OCI-LY7 (cell line): ENCODE results near the gene GAST. TPM values are rescaled to one million over a fixed set of nuclear protein-coding genes. Genes with fewer than 3 reads are reported as not detected.

Experiments used
- BruUV-seq: library from RNA; stranded (reverse); fragments of 400-500 nt; replicated peaks from 2 replicates; lab custom pipeline; 2021; lab: Mats Ljungman, UMichigan
- CTCF ChIA-PET: fragments of 300-600 bp; sonication (Branson Sonifier 250); formaldehyde crosslinking; loops from one replicate; lab custom pipeline; 2022; ENCODE audit warnings: antibody characterized with exemption; ENCODE audit not compliant: unreplicated experiment; lab: Charles Lee
- POLR2A ChIA-PET: fragments of 300-600 bp; sonication (Branson Sonifier 250); formaldehyde crosslinking; loops from one replicate; lab custom pipeline; 2022; ENCODE audit warnings: antibody characterized with exemption; lab: Charles Lee
- DNase-seq: peaks from one replicate; pipeline ENCODE4 v3.0.0-alpha.2; 2015; ENCODE audit warnings: low spot score
- H2AFZ ChIP-seq: fragments of 200-600 bp; sonication (generic), shearing (Covaris generic); 2 replicates; pipeline ENCODE4 v1.6.1; 2014; ENCODE audit warnings: mild to moderate bottlenecking, antibody characterized with exemption, low read length, moderate library complexity
- H3K27ac ChIP-seq: fragments of 200-600 bp; sonication (generic); 2 replicates; pipeline ENCODE4 v1.5.1; 2014; ENCODE audit warnings: mixed run types, low read depth, mild to moderate bottlenecking, moderate library complexity, low read length, inconsistent platforms; ENCODE audit not compliant: poor library complexity, severe bottlenecking
- H3K36me3 ChIP-seq: fragments of 200-600 bp; sonication (generic); 2 replicates; pipeline ENCODE4 v1.6.1; 2014; ENCODE audit warnings: mild to moderate bottlenecking, antibody characterized with exemption, low read length, moderate library complexity, mixed read lengths; ENCODE audit not compliant: insufficient read depth
- H3K4me1 ChIP-seq: fragments of 200-600 bp; sonication (generic); 2 replicates; pipeline ENCODE4 v1.5.1; 2014; ENCODE audit warnings: mild to moderate bottlenecking, low read length; ENCODE audit not compliant: insufficient read depth, poor library complexity, severe bottlenecking
- H3K4me2 ChIP-seq: fragments of 200-600 bp; sonication (generic); 2 replicates; pipeline ENCODE4 v1.6.1; 2014; ENCODE audit warnings: mild to moderate bottlenecking, low read length
- H3K4me3 ChIP-seq: fragments of 200-600 bp; sonication (generic); 2 replicates; pipeline ENCODE4 v1.5.1; 2014; ENCODE audit warnings: mild to moderate bottlenecking, low read depth, low read length; ENCODE audit not compliant: poor library complexity, severe bottlenecking
- H3K79me2 ChIP-seq: fragments of 200-600 bp; sonication (generic); 2 replicates; pipeline ENCODE4 v1.6.1; 2016; ENCODE audit warnings: low read depth, mild to moderate bottlenecking, low read length, moderate library complexity, mixed read lengths; ENCODE audit not compliant: insufficient read depth
- H3K9me2 ChIP-seq: fragments of 200-600 bp; sonication (generic); 2 replicates; pipeline ENCODE4 v1.6.1; 2016; ENCODE audit warnings: mild to moderate bottlenecking, low read length, mixed read lengths; ENCODE audit not compliant: insufficient read depth
- H3K9me3 ChIP-seq: fragments of 200-600 bp; sonication (generic); 2 replicates; pipeline ENCODE4 v1.6.1; 2014; ENCODE audit warnings: mild to moderate bottlenecking, mixed run types, low read length, mixed read lengths
- H4K20me1 ChIP-seq: fragments of 200-600 bp; sonication (generic); 2 replicates; pipeline ENCODE4 v1.6.1; 2014; ENCODE audit warnings: mild to moderate bottlenecking, antibody characterized with exemption, low read length, moderate library complexity, mixed read lengths; ENCODE audit not compliant: insufficient read depth
- CTCF ChIP-seq: fragments of 200-600 bp; sonication (generic); conservative IDR thresholded peaks from 2 replicates; pipeline ENCODE4 v1.5.1; 2014; ENCODE audit warnings: mild to moderate bottlenecking, antibody characterized with exemption, low read length, moderate library complexity, mixed read lengths
- EZH2phosphoT487 ChIP-seq: fragments of 200-600 bp; sonication (generic); IDR thresholded peaks from 2 replicates; pipeline ENCODE4 v1.6.1; 2018; ENCODE audit warnings: low read depth, borderline replicate concordance, mild to moderate bottlenecking, mixed run types, antibody characterized with exemption, low read length, moderate library complexity, mixed read lengths
- intact Hi-C: fragments of 100-400 bp; cut with micrococcal nuclease; formaldehyde crosslinking; loops from one replicate; pipeline ENCODE4 v1.10.0; 2022; ENCODE audit not compliant: unreplicated experiment
- total RNA-seq, 2 experiments: library from RNA; depleted of rRNA in 1 of 2; stranded (reverse); fragments of >200 nt in 1 of 2; shearing (Covaris generic) in 1 of 2; gene quantifications; 2 replicates each; pipeline ENCODE4 v1.2.3, GENCODE V29; 2014 to 2022

The GAST gene
- total RNA-seq, 2 experiments from 2014 or later = not detected

GRCh38 chr17:41737680-41738023, 25.5 kb downstream of the GAST start:
- H3K4me1 ChIP-seq = peaks cover 4% of the 10 kb centered on the region
- intact Hi-C loops = loop anchor here (1.0 to 10.0 kb wide), 4 partner anchors 64 to 377 kb away; partner anchors contain the start of genes DHX58 and KLHL11
- no peak overlapping the region for H2AFZ ChIP-seq
- CTCF ChIA-PET = no interaction called here
- DNase-seq = no peak
- no peak for TF ChIP-seq CTCF
- TF ChIP-seq EZH2phosphoT487 = no peak
- H3K27ac ChIP-seq = no peak overlapping the region
- POLR2A ChIA-PET = no interaction called here
- H3K79me2 ChIP-seq = no peaks in the 10 kb centered on the region
- no peaks in the 10 kb centered on the region for H3K9me3 ChIP-seq
- no peaks in the 10 kb centered on the region for H3K9me2 ChIP-seq
- BruUV-seq = no TSS peak
- H4K20me1 ChIP-seq = no peaks in the 10 kb centered on the region
- no peak overlapping the region for H3K4me3 ChIP-seq
- H3K36me3 ChIP-seq = no peaks in the 10 kb centered on the region
- H3K4me2 ChIP-seq = no peak overlapping the region

GRCh38 chr17:41738077-41738800, 26.1 kb downstream of the GAST start:
- no TSS peak for BruUV-seq
- Histone ChIP-seq H3K27ac (no peak overlapping the region), H3K79me2 (no peaks in the 10 kb centered on the region), H3K9me3 (no peaks in the 10 kb centered on the region), H3K4me3 (no peak overlapping the region), H3K4me1 (peaks cover 4% of the 10 kb centered on the region), H3K36me3 (no peaks in the 10 kb centered on the region), H2AFZ (peak overlapping the region; percentile 87), H3K9me2 (no peaks in the 10 kb centered on the region), H3K4me2 (no peak overlapping the region), H4K20me1 (no peaks in the 10 kb centered on the region)
- intact Hi-C loops = loop anchor here (1.0 to 10.0 kb wide), 4 partner anchors 63 to 377 kb away; partner anchors contain the start of genes DHX58 and KLHL11
- peak; percentile 98 for TF ChIP-seq CTCF
- TF ChIP-seq EZH2phosphoT487 = no peak
- DNase-seq = peak; percentile 84
- ChIA-PET POLR2A (no interaction called here), CTCF (no interaction called here)

GRCh38 chr17:41738801-41739112, 26.6 kb downstream of the GAST start:
- peak overlapping the region; percentile 87 for H2AFZ ChIP-seq
- DNase-seq = no peak
- no peak overlapping the region for H3K27ac ChIP-seq
- no peaks in the 10 kb centered on the region for H4K20me1 ChIP-seq
- no peak overlapping the region for H3K4me3 ChIP-seq
- intact Hi-C loops = loop anchor here (1.0 to 10.0 kb wide), 4 partner anchors 63 to 376 kb away; partner anchors contain the start of genes DHX58 and KLHL11
- no peaks in the 10 kb centered on the region for H3K36me3 ChIP-seq
- ChIA-PET CTCF (no interaction called here), POLR2A (no interaction called here)
- H3K4me1 ChIP-seq = peaks cover 4% of the 10 kb centered on the region
- H3K79me2 ChIP-seq = no peaks in the 10 kb centered on the region
- H3K9me3 ChIP-seq = no peaks in the 10 kb centered on the region
- no peaks in the 10 kb centered on the region for H3K9me2 ChIP-seq
- H3K4me2 ChIP-seq = no peak overlapping the region
- BruUV-seq = no TSS peak
- TF ChIP-seq EZH2phosphoT487 (no peak), CTCF (no peak)
